Fibroblast of pulmonary artery (primary cell): ENCODE data around the gene GUCA2B.

ENCODE experiments used
- DNase-seq: peaks from one replicate; pipeline ENCODE4 v3.0.0-alpha.2; 2010; ENCODE audit warnings: low read depth
- H3K4me3 ChIP-seq: replicated peaks from 2 replicates; pipeline ENCODE4 v1.5.1; 2011; ENCODE audit warnings: low read depth, mild to moderate bottlenecking, control low read depth, low read length, moderate library complexity
- CTCF ChIP-seq: IDR thresholded peaks from 2 replicates; pipeline ENCODE4 v1.5.1; 2011; ENCODE audit warnings: mild to moderate bottlenecking, control low read depth, low read length, inconsistent platforms; ENCODE audit errors: missing control alignments

GUCA2B gene

DNA sequence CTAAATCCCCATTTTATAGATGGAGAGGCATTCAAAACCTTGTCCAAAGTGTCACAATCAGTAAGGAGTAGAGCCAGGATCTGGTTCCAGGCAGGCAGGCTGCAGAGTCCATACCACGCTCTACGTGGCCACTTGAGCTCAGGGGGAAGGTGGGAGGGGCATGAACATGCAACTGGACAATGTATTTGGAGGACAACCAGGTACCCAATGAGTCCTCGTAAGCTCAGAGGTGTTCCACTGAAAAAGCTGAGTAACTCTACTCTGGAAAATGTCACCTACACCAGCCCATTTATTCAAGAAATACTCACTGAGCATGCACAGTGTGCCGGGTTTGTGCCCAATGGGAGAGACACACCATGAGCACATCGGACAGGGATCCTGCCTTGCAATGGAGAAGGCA is 11.2 kb upstream of the GUCA2B start:
- no peak overlapping the region for H3K4me3 ChIP-seq
- no peak for DNase-seq
- TF ChIP-seq CTCF, result no peak

DNA sequence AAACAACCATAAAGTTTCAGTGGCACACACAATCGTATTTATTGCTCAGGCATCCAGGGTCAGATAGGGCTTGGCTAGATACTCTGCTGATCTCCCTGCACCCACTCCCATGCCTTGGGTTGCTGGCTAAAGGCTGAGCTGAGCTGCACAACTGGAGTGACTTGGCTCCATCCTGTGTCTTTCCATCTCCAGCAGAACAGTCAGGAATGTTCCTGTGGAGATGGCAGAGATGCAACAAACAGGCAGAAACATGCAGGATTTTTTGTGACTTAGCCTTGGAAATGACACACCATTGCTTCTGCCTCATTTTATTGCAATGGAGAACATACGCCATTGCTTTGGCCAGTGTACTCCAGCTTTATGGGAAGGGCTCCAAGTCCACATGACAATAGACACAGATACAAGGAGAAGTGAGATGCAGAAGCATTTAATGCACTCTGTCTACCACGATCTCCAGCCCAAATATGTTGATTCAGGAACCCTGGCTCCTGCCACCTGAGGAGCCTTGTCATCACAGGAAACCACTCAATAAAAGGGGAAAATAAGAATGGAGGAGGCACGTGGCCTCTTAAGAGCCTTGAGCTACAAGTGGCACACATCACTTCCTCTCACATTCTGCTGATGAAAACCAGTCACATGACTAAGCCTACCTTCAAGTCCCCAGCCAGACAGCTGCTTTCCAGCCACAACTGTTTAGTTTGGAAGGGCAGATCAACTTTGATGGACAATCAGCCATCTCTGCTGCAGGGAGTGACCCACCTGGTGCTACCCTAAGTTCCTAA is 10.1 kb upstream of the GUCA2B start:
- DNase-seq, result no peak
- TF ChIP-seq CTCF, result no peak
- H3K4me3 ChIP-seq, result no peak overlapping the region

DNA sequence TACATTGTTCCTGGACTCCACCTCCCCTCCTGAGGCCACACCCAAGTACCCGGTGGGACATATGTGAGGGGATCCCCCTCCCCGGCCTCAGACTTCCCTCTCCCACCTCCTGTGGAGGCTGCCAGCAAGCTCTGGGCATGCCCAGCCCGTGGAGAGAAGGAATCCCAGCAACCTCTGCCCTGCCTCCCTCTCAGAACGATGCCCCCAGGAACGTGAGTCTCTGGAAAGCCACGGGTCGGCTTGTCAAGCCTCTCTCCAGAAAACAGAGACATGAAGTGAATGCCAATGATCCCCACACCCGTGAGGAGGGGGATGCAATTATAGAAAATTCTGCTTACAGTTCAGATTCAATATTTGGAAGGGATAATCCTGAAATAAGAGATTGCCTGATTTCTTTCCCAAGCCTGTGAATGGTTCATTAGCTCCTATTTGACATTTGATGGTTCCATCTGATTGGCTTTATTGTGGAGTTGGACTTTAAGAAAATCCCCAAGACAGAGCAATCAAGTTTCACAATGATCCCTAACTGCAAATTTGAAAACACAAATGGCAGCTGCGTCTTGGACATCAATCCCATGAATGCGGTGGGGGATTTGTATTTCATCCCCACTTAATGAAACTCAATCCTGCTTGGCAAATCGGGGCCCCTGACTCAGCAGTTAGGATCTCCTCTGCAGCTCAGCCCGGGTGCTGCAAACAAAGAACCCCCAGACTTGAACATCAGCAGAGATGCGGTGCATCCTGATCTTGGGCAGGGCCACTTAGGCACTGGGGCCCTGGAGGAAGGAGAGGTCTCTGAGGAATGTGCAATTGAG is 9.1 kb upstream of the GUCA2B start:
- no peak overlapping the region for H3K4me3 ChIP-seq
- no peak for DNase-seq
- TF ChIP-seq CTCF, result no peak

GRCh38 chr1:42144711-42145388 is 8.4 kb upstream of the GUCA2B start:
- TF ChIP-seq CTCF, result no peak
- no peak overlapping the region for H3K4me3 ChIP-seq
- DNase-seq, result no peak

- DNase-seq, result no peak
- no peak for TF ChIP-seq CTCF
- H3K4me3 ChIP-seq, result no peak overlapping the region
These were observed 7.9 kb upstream of the GUCA2B start for GRCh38 chr1:42145389-42145716.

DNA sequence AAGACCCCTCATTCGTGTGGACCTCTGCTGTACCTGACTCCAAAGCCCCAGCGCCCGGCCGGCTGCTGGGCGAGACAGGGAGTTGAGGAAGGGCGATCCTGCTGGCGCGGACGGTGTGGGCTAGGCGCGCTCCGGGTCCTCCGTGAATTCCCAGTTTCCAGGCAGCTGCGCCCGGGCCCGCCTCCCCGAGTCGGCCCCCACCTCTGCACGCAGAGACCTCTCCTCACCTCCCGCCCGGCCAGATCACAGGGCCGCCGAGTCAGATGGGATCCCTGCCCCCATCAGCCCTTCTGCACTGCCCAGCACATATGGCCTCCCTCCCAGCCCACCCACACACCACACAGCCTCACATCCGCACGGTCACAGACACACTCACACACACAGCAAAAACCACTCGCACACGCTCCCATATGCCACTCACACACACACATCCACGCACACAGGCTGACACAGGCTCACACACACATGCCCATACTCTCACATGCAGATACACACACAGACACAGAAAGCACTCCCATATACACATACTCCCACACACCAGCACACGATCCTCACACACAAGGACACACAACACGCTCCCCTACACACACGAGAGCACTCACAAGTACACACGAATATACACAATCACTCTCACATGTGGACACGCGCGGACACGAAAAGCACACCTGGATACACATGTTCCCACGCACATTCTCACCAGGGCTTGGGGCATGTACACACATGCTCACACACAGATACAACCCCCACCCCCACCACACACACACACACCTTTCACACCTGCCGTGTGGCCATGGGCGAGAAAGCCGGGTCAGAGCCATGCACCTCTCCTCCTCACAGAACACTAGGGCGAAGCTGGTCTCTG is 7.2 kb upstream of the GUCA2B start:
- no peak overlapping the region for H3K4me3 ChIP-seq
- DNase-seq, result no peak
- no peak for TF ChIP-seq CTCF
